ENCODE data around the gene TMEM184A.

TMEM184A gene

DNA sequence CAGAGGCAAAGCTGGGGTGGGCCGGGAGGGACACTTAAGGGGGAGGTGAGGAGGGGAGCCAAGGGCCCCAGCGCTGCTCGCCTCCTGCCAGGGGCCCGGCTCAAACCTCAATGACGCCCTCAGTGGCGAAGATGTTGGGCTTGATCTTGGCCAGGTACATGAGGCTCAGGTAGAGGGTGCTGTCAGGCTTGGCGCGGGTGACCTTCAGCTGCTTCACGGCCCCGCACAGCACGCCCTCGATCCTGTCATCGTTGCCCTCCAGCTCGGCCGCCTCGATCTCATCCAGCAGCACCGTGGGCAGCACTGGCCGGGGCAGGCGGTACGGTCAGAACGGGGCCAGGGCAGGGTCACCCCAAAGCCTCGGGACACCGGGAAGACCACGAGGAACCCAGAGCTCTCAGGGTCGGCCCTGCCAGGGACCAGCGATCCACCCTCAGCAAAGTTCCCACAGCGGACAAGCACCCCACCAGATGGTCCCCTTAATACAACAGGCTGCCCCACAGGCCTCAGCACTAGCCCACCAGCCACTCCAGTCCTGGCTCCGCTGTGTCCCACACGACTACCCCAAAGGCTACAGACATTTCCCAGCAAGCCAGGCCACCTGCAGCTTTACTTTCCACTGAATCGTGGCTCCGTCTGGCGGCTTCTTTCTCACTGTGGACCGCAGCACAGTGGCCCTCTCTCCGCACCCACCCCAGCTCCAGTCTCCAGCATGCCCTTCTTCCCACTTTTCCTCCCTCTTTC lies 55.8 kb downstream of the TMEM184A start:
- H3K4me3 ChIP-seq (ENCODE audit: low read length): no peak overlapping the region
- no peaks in the 10 kb centered on the region for H3K27me3 ChIP-seq (ENCODE audit: control insufficient read depth, insufficient read depth, low read length)
- no peak overlapping the region for H3K9ac ChIP-seq (ENCODE audit: low read length)
- H3K27ac ChIP-seq (ENCODE audit: low read depth, low read length): no peak overlapping the region
- peaks cover 10% of the 10 kb centered on the region for H3K4me1 ChIP-seq (ENCODE audit: control insufficient read depth, insufficient read depth, low read length)
- peaks cover 20% of the 10 kb centered on the region for H3K36me3 ChIP-seq (ENCODE audit: control insufficient read depth, insufficient read depth, low read length)

DNA sequence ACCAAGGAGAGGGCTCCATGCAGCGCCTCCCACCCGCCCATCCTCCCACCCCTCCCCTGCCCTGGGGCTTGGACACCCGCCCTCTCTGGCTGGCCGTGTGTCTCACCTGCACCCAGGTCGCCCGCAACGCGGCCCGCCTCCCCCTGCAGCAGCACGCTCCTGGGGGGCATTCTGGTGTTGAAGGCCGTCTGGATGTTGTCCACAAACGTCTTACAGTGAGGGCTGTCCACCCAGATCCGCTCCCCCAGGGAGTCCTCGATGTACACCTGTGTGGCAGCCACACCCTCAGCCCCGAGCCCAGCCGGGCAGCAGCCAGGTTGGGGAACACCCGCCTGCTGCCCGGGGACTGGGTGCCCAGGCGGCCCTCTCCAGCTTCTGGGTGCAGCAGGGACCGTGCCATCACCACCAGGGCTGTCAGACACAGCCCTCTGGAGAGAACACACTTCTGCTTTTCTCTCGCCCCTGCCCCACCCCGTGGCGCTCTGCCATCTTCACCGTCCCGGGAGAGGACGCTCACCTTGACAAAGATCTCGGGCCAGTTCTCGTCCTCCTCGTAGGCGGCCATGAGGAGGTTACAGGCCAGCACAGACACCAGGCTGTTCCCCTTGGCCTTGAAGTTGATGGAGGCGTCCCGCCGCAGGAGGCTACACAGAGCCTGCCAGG lies 56.5 kb downstream of the TMEM184A start:
- Histone ChIP-seq H3K36me3 (ENCODE audit: control insufficient read depth, insufficient read depth, low read length) (peaks cover 20% of the 10 kb centered on the region), H3K9ac (ENCODE audit: low read length) (no peak overlapping the region), H3K27ac (ENCODE audit: low read depth, low read length) (no peak overlapping the region), H3K4me1 (ENCODE audit: control insufficient read depth, insufficient read depth, low read length) (peaks cover 10% of the 10 kb centered on the region), H3K27me3 (ENCODE audit: control insufficient read depth, insufficient read depth, low read length) (no peaks in the 10 kb centered on the region), H3K4me3 (ENCODE audit: low read length) (no peak overlapping the region)

DNA sequence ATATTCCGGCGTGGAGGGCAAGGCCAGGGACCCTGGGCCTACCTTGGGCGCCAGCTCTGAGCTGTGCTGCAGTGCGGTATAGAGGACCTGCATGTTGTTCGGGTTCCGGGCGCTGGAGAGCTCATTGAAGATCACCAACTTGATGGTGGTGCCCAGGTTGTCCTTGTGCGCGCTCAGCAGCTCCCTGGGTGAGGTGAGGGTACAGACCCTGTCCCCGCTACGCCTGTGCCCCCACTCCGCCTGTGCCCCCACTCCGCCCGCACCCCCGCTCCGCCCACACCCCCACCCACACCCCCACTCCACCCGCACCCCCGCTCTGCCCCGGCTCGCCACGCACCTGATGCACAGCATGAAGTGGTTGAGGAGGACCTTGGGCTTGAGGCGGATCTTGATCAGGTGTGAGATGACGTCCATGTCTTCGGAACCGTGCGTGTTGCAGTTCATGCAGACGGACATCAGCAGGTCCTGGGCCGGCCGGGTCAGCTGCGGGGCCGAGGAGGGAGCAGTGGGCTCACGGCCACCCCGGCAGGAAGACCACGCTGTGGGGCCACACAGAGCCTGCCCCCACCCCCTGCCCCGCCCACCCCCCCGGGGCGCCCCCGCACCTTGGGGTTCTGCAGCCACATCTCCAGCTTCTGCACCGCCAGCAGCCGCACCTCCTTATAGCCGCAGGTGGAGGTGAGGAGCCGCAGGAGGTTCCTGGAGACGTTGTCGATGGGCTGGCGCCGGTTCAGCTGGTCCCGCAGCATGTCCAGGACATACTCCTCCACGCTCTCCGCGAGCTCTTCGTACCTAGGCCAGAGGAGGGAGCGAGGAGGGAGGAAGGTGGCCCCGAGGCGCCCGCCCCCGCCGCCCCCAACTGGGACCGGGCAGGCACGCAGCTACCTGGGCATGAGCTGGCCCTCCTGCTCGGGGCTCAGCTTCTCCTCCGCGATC lies 57.4 kb downstream of the TMEM184A start:
- H3K36me3 ChIP-seq (ENCODE audit: control insufficient read depth, insufficient read depth, low read length): peaks cover 20% of the 10 kb centered on the region
- H3K4me1 ChIP-seq (ENCODE audit: control insufficient read depth, insufficient read depth, low read length): peaks cover 10% of the 10 kb centered on the region
- no peak overlapping the region for H3K4me3 ChIP-seq (ENCODE audit: low read length)
- no peak overlapping the region for H3K27ac ChIP-seq (ENCODE audit: low read depth, low read length)
- no peaks in the 10 kb centered on the region for H3K27me3 ChIP-seq (ENCODE audit: control insufficient read depth, insufficient read depth, low read length)
- no peak overlapping the region for H3K9ac ChIP-seq (ENCODE audit: low read length)

GRCh38 chr7:1497293-1497927 lies 58.6 kb downstream of the TMEM184A start:
- Histone ChIP-seq H3K4me3 (ENCODE audit: low read length) (no peak overlapping the region), H3K27me3 (ENCODE audit: control insufficient read depth, insufficient read depth, low read length) (no peaks in the 10 kb centered on the region), H3K36me3 (ENCODE audit: control insufficient read depth, insufficient read depth, low read length) (peaks cover 17% of the 10 kb centered on the region), H3K9ac (ENCODE audit: low read length) (no peak overlapping the region), H3K27ac (ENCODE audit: low read depth, low read length) (no peak overlapping the region), H3K4me1 (ENCODE audit: control insufficient read depth, insufficient read depth, low read length) (no peaks in the 10 kb centered on the region)

DNA sequence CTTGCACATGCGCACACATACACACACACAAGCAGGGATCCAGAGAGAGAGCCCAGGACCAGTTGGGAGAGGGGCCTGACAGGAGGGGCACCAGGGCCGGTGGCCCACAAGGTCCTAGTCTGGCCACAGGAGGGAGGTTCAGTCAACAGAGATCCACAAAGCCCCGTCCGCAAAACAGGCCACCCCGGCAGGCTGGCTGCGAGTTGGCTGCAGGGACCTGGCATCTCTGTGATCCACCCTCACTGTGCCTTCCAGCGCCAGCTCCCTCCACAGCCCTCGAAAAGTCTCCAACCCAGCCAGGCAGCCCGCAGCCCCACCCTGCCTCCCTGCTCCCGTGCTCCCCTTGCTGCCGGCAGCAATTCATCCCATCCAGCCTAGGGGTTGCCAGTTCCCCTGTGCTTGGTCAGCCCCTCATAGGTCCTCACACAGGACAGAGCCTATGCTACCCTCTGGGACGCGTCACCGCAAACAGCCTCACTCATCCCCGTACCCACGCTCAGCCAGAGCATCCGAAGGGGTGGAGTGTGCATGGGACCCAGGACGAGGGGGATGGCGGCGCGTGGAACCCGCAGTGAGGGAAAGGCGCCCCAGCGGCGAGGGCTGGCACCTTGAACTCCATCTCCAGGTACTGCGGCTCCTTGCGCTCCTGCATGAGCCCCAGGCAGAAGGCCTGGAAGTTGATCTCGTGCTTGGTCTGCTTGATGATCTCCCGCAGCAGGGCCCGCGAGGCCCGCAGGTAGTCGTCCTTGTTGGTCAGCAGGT lies 59.3 kb downstream of the TMEM184A start:
- no peaks in the 10 kb centered on the region for H3K27me3 ChIP-seq (ENCODE audit: control insufficient read depth, insufficient read depth, low read length)
- H3K4me3 ChIP-seq (ENCODE audit: low read length): no peak overlapping the region
- no peak overlapping the region for H3K27ac ChIP-seq (ENCODE audit: low read depth, low read length)
- H3K4me1 ChIP-seq (ENCODE audit: control insufficient read depth, insufficient read depth, low read length): no peaks in the 10 kb centered on the region
- H3K9ac ChIP-seq (ENCODE audit: low read length): no peak overlapping the region
- H3K36me3 ChIP-seq (ENCODE audit: control insufficient read depth, insufficient read depth, low read length): peaks cover 23% of the 10 kb centered on the region

- H3K36me3 ChIP-seq (ENCODE audit: control insufficient read depth, insufficient read depth, low read length): peaks cover 31% of the 10 kb centered on the region
- H3K27me3 ChIP-seq (ENCODE audit: control insufficient read depth, insufficient read depth, low read length): no peaks in the 10 kb centered on the region
- no peak overlapping the region for H3K9ac ChIP-seq (ENCODE audit: low read length)
- H3K4me3 ChIP-seq (ENCODE audit: low read length): no peak overlapping the region
- no peak overlapping the region for H3K27ac ChIP-seq (ENCODE audit: low read depth, low read length)
- H3K4me1 ChIP-seq (ENCODE audit: control insufficient read depth, insufficient read depth, low read length): no peaks in the 10 kb centered on the region
These were observed 60.3 kb downstream of the TMEM184A start for GRCh38 chr7:1495564-1496242.

GRCh38 chr7:1494866-1495563 lies 61.0 kb downstream of the TMEM184A start:
- Histone ChIP-seq H3K27ac (ENCODE audit: low read depth, low read length) (no peak overlapping the region), H3K9ac (ENCODE audit: low read length) (no peak overlapping the region), H3K4me3 (ENCODE audit: low read length) (no peak overlapping the region), H3K36me3 (ENCODE audit: control insufficient read depth, insufficient read depth, low read length) (peaks cover 36% of the 10 kb centered on the region), H3K27me3 (ENCODE audit: control insufficient read depth, insufficient read depth, low read length) (no peaks in the 10 kb centered on the region), H3K4me1 (ENCODE audit: control insufficient read depth, insufficient read depth, low read length) (no peaks in the 10 kb centered on the region)

- Histone ChIP-seq H3K4me3 (ENCODE audit: low read length) (no peak overlapping the region), H3K9ac (ENCODE audit: low read length) (no peak overlapping the region), H3K36me3 (ENCODE audit: control insufficient read depth, insufficient read depth, low read length) (peaks cover 37% of the 10 kb centered on the region), H3K4me1 (ENCODE audit: control insufficient read depth, insufficient read depth, low read length) (no peaks in the 10 kb centered on the region), H3K27me3 (ENCODE audit: control insufficient read depth, insufficient read depth, low read length) (no peaks in the 10 kb centered on the region), H3K27ac (ENCODE audit: low read depth, low read length) (no peak overlapping the region)
These were observed 61.6 kb downstream of the TMEM184A start for GRCh38 chr7:1494447-1494846.

- Histone ChIP-seq H3K4me1 (ENCODE audit: control insufficient read depth, insufficient read depth, low read length) (no peaks in the 10 kb centered on the region), H3K9ac (ENCODE audit: low read length) (no peak overlapping the region), H3K4me3 (ENCODE audit: low read length) (no peak overlapping the region), H3K27me3 (ENCODE audit: control insufficient read depth, insufficient read depth, low read length) (no peaks in the 10 kb centered on the region), H3K27ac (ENCODE audit: low read depth, low read length) (no peak overlapping the region), H3K36me3 (ENCODE audit: control insufficient read depth, insufficient read depth, low read length) (peaks cover 41% of the 10 kb centered on the region)
These were observed 62.4 kb downstream of the TMEM184A start for GRCh38 chr7:1493571-1493970.

- no peaks in the 10 kb centered on the region for H3K27me3 ChIP-seq (ENCODE audit: control insufficient read depth, insufficient read depth, low read length)
- H3K36me3 ChIP-seq (ENCODE audit: control insufficient read depth, insufficient read depth, low read length): peaks cover 44% of the 10 kb centered on the region
- no peak overlapping the region for H3K9ac ChIP-seq (ENCODE audit: low read length)
- no peak overlapping the region for H3K27ac ChIP-seq (ENCODE audit: low read depth, low read length)
- H3K4me1 ChIP-seq (ENCODE audit: control insufficient read depth, insufficient read depth, low read length): no peaks in the 10 kb centered on the region
- H3K4me3 ChIP-seq (ENCODE audit: low read length): no peak overlapping the region
These were observed 62.9 kb downstream of the TMEM184A start for GRCh38 chr7:1493129-1493528.

GRCh38 chr7:1492640-1493039 lies 63.4 kb downstream of the TMEM184A start:
- no peaks in the 10 kb centered on the region for H3K4me1 ChIP-seq (ENCODE audit: control insufficient read depth, insufficient read depth, low read length)
- no peak overlapping the region for H3K9ac ChIP-seq (ENCODE audit: low read length)
- no peaks in the 10 kb centered on the region for H3K27me3 ChIP-seq (ENCODE audit: control insufficient read depth, insufficient read depth, low read length)
- no peak overlapping the region for H3K27ac ChIP-seq (ENCODE audit: low read depth, low read length)
- H3K36me3 ChIP-seq (ENCODE audit: control insufficient read depth, insufficient read depth, low read length): peaks cover 45% of the 10 kb centered on the region
- H3K4me3 ChIP-seq (ENCODE audit: low read length): no peak overlapping the region

Data from rectal smooth muscle tissue (tissue), 1 donor.